Naive thymus-derived CD4-positive, alpha-beta T cell (primary cell): ENCODE measurements around the gene CRYL1. TPM values are rescaled to one million over a fixed set of nuclear protein-coding genes. Genes with fewer than 3 reads are reported as not detected.
A peak's percentile ranks its signal among the peaks of the same experiment; 100 is the strongest.

Experiments used
- ATAC-seq: fragments of 150-1000 bp; cut with Tn5 transposase; 2 replicates; pipeline ENCODE4 v1.10.0; 2021; ENCODE audit warnings: mild to moderate bottlenecking, moderate library complexity
- CTCF ChIA-PET: fragments of 350-600 bp; sonication (Branson Sonifier 250); formaldehyde crosslinking; loops from one replicate; lab custom pipeline; 2021; ENCODE audit warnings: antibody characterized with exemption; lab: Charles Lee
- POLR2A ChIA-PET: fragments of 350-600 bp; sonication (Branson Sonifier 250); formaldehyde crosslinking; loops from one replicate; lab custom pipeline; 2021; ENCODE audit warnings: antibody characterized with exemption, inconsistent platforms; lab: Charles Lee
- DNase-seq, 9 donors: peaks; one replicate each; pipeline versions ENCODE4 v3.0.0 to v3.0.0-alpha.2; 2020 to 2022; ENCODE audit warnings: mixed read lengths in 1 of 9
- H3K27ac ChIP-seq: one replicate; pipeline ENCODE4 v1.7.0; 2013; ENCODE audit warnings: mild to moderate bottlenecking, low read depth, low read length, moderate library complexity
- H3K27me3 ChIP-seq, 2 donors: one replicate each; pipeline ENCODE4 v1.7.0; 2013; ENCODE audit warnings: low read length in 2 of 2, mild to moderate bottlenecking in 2 of 2, moderate library complexity in 2 of 2; ENCODE audit not compliant: control insufficient read depth in 2 of 2, insufficient read depth in 2 of 2
- H3K36me3 ChIP-seq, 3 experiments: 1 replicate in 2 of 3; 2 replicates in 1 of 3; pipeline ENCODE4 v1.7.0; 2013; ENCODE audit warnings: low read length in 3 of 3, mild to moderate bottlenecking in 3 of 3, moderate library complexity in 1 of 3; ENCODE audit not compliant: insufficient read depth in 3 of 3, control insufficient read depth in 2 of 3
- H3K4me1 ChIP-seq, 2 donors: one replicate each; pipeline ENCODE4 v1.7.0; 2013; ENCODE audit warnings: low read length in 2 of 2, mild to moderate bottlenecking in 2 of 2, moderate library complexity in 1 of 2; ENCODE audit not compliant: control insufficient read depth in 2 of 2, insufficient read depth in 2 of 2
- H3K4me3 ChIP-seq: 2 replicates; pipeline ENCODE4 v1.7.0; 2013; ENCODE audit warnings: mild to moderate bottlenecking, low read length
- H3K9me3 ChIP-seq, 3 experiments: 1 replicate in 2 of 3; 2 replicates in 1 of 3; pipeline ENCODE4 v1.7.0; 2013; ENCODE audit warnings: low read length in 3 of 3; ENCODE audit not compliant: control insufficient read depth in 2 of 3
- H3K27ac Mint-ChIP-seq, 9 donors: one replicate each; pipeline ENCODE4 v1.8.0; 2020 to 2022; ENCODE audit warnings: mixed read lengths in 9 of 9, mild to moderate bottlenecking in 8 of 9, moderate library complexity in 5 of 9, inconsistent platforms in 2 of 9
- H3K27me3 Mint-ChIP-seq, 5 donors: one replicate each; pipeline ENCODE4 v1.8.0; 2021 to 2022; ENCODE audit warnings: mixed read lengths in 5 of 5, mild to moderate bottlenecking in 1 of 5
- H3K36me3 Mint-ChIP-seq, 5 donors: one replicate each; pipeline ENCODE4 v1.8.0; 2020 to 2022; ENCODE audit warnings: mixed read lengths in 5 of 5, mild to moderate bottlenecking in 3 of 5, inconsistent platforms in 1 of 5
- H3K4me1 Mint-ChIP-seq, 7 donors: one replicate each; pipeline ENCODE4 v1.8.0; 2020 to 2022; ENCODE audit warnings: mixed read lengths in 7 of 7, mild to moderate bottlenecking in 3 of 7, inconsistent platforms in 1 of 7
- H3K4me3 Mint-ChIP-seq, 10 donors: one replicate each; pipeline ENCODE4 v1.8.0; 2020 to 2022; ENCODE audit warnings: mild to moderate bottlenecking in 10 of 10, mixed read lengths in 10 of 10, moderate library complexity in 6 of 10, inconsistent platforms in 2 of 10
- H3K9me3 Mint-ChIP-seq, 11 donors: one replicate each; pipeline ENCODE4 v1.8.0; 2020 to 2022; ENCODE audit warnings: mixed read lengths in 11 of 11, mild to moderate bottlenecking in 4 of 11, inconsistent platforms in 1 of 11, moderate library complexity in 1 of 11
- intact Hi-C, 2 donors: fragments of 100-400 bp; cut with micrococcal nuclease; formaldehyde crosslinking; loops; one replicate each; pipeline ENCODE4 v1.15.1; 2023
- polyA plus RNA-seq, 2 donors: library from polyadenylated mRNA; unstranded; fragments of 300-500 nt; fragmentation: Illumina TruSeq; gene quantifications; one replicate each; pipeline ENCODE4 v1.2.3, GENCODE V29; 2021
- total RNA-seq, 6 experiments: library from RNA in 5 of 6; stranded (reverse) in 5 of 6; gene quantifications; 1 replicate in 5 of 6; 2 replicates in 1 of 6; pipeline ENCODE4 v1.2.3 and lab custom pipeline; 2021 to 2026

CRYL1 gene
- total and polyA plus RNA-seq, 7 experiments from 2014 or later, result 12.3 to 44.1 (median 18.4) TPM

DNA sequence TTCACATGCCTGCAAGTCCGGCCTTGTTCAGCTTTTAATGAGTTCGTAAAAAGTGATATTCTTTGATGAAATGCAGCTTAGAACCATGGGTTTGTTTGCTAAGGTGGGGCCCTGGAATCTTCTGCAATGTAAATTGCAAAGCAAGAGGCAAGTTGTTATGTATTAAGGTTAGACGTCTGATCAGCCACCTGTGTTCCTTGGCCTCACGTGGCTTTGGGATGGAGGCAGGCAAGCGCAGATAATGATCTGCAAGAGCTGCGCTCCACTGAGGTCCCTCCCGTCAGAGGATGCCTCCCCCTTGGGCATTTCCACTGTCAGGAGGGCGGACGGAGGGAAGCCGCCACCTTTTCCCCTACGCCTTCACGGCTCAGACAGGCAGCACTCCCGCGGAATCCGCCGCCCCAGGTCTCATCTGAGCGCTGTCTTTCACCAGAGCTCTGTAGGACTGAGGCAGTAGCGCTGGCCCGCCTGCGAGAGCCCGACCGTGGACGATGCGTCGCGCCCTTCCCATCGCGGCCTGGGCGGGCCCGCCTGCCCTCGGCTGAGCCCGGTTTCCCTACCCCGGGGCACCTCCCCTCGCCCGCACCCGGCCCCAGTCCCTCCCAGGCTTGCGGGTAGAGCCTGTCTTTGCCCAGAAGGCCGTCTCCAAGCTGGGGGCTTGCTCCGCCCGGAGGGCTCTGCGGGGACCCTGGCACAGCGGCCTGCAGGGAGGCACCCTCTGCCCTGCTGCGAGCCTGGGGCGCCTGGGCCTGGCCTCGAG, 110.9 kb downstream of the CRYL1 start:
- ChIA-PET POLR2A (no interaction called here), CTCF (interaction anchor here (0.8 kb wide), 1 partner anchor 80 kb away, joined by 3 read pairs; no protein-coding TSS in a partner anchor)
- Histone ChIP-seq H3K36me3 (no peaks in the 10 kb centered on the region), H3K4me3 (no peak overlapping the region), H3K9me3 (no peaks in the 10 kb centered on the region), H3K4me1 (peaks cover 19 to 27% of the 10 kb centered on the region in 2 donors), H3K27ac (no peak overlapping the region), H3K27me3 (no peaks in the 10 kb centered on the region)
- DNase-seq (no peak), ATAC-seq (no peak)
- H3K27me3 Mint-ChIP-seq, result no peaks in the 10 kb centered on the region
- peaks cover 0 to 50% (median 21%) of the 10 kb centered on the region in 5 donors for H3K36me3 Mint-ChIP-seq
- intact Hi-C loops, result loop anchor here (5.0 to 10.0 kb wide), 2 partner anchors 63 to 220 kb away; partner anchors contain the start of gene GJB2 (in 1 of the 2)
- peaks cover 0 to 19% (median 1%) of the 10 kb centered on the region in 11 donors for H3K9me3 Mint-ChIP-seq
- H3K4me3 Mint-ChIP-seq, result no peak overlapping the region
- peaks cover 20 to 46% (median 40%) of the 10 kb centered on the region in 7 donors for H3K4me1 Mint-ChIP-seq
- H3K27ac Mint-ChIP-seq, result no peak overlapping the region

DNA sequence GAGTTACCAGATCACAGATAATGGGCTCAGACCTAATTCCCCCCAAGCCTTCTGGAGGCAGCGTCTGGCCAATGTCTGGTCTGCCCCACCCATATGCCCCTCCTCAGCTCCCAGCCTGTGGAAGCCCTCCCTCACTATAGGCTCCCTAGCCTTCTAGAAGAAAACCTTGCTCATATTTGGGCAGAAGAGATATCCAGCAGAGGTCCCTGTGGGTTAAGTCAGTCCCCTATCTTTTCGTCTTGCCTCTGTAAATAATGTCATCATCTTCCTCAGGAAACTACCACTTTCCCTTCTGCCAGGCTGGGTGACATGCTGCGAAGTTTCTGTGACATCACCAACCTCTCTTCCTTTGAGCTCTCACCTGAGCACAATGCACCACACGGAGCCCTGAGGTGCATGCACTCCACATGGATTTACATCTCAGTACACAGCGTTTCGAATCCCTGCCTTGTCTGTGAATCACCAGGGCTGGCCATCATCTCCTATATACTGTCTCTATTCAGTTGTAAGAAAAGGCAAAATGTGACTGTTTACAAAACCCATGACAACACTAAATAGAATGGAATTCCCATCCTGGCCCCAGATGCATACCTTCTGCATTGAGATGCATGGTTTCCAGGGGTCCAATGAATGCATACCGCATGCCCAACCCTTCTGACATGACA, 112.8 kb downstream of the CRYL1 start:
- no peak overlapping the region for H3K4me3 ChIP-seq
- peaks cover 0 to 6% (median 0%) of the 10 kb centered on the region in 11 donors for H3K9me3 Mint-ChIP-seq
- ChIA-PET CTCF (interaction anchor here (0.7 kb wide), 1 partner anchor 552 kb away, joined by 3 read pairs; no protein-coding TSS in a partner anchor), POLR2A (no interaction called here)
- no peaks in the 10 kb centered on the region for H3K27me3 Mint-ChIP-seq
- DNase-seq (peak in 1 of 9 donors; percentile 14), ATAC-seq (peak; percentile 37)
- no peak overlapping the region for H3K27ac ChIP-seq
- H3K36me3 ChIP-seq, result no peaks in the 10 kb centered on the region
- peaks cover 0 to 38% (median 8%) of the 10 kb centered on the region in 5 donors for H3K36me3 Mint-ChIP-seq
- intact Hi-C loops, result loop anchor here (1.0 to 10.0 kb wide), 3 partner anchors 7 to 218 kb away; partner anchors contain the start of gene GJB2 (in 1 of the 2)
- no peaks in the 10 kb centered on the region for H3K9me3 ChIP-seq
- peak overlapping the region in 6 of 9 donors; percentile 17 to 84 (median 76) for H3K27ac Mint-ChIP-seq
- peaks cover 13 to 25% of the 10 kb centered on the region in 2 donors for H3K4me1 ChIP-seq
- peak overlapping the region in 6 of 10 donors; percentile 1 to 75 (median 22) for H3K4me3 Mint-ChIP-seq
- H3K4me1 Mint-ChIP-seq, result peaks cover 11 to 31% (median 29%) of the 10 kb centered on the region in 7 donors
- H3K27me3 ChIP-seq, result no peaks in the 10 kb centered on the region

- Histone ChIP-seq H3K9me3 (no peaks in the 10 kb centered on the region), H3K4me1 (peaks cover 13 to 25% of the 10 kb centered on the region in 2 donors), H3K36me3 (no peaks in the 10 kb centered on the region), H3K27me3 (no peaks in the 10 kb centered on the region), H3K27ac (no peak overlapping the region), H3K4me3 (no peak overlapping the region)
- peak overlapping the region; percentile 37 to 80 (median 64) for H3K4me3 Mint-ChIP-seq
- peak overlapping the region; percentile 78 to 93 (median 84) for H3K27ac Mint-ChIP-seq
- H3K9me3 Mint-ChIP-seq, result peaks cover 0 to 6% (median 0%) of the 10 kb centered on the region in 11 donors
- H3K36me3 Mint-ChIP-seq, result peaks cover 0 to 33% (median 7%) of the 10 kb centered on the region in 5 donors
- peak in 7 of 9 donors; percentile 16 to 52 (median 45) for DNase-seq
- peaks cover 11 to 34% (median 29%) of the 10 kb centered on the region in 7 donors for H3K4me1 Mint-ChIP-seq
- ChIA-PET CTCF (no interaction called here), POLR2A (interaction anchor here (0.6 to 0.9 kb wide), 3 partner anchors 64 to 525 kb away, joined by 3 to 4 read pairs (median 4); no protein-coding TSS in a partner anchor)
- peak; percentile 89 for ATAC-seq
- intact Hi-C loops, result loop anchor here (1.0 to 10.0 kb wide), 3 partner anchors 9 to 217 kb away; partner anchors contain the start of gene GJB2 (in 1 of the 2)
- H3K27me3 Mint-ChIP-seq, result no peaks in the 10 kb centered on the region
Observed at GRCh38 chr13:20411638-20412342, 113.9 kb downstream of the CRYL1 start.

- H3K9me3 ChIP-seq, result no peaks in the 10 kb centered on the region
- peaks cover 0 to 2% (median 0%) of the 10 kb centered on the region in 11 donors for H3K9me3 Mint-ChIP-seq
- intact Hi-C loops, result loop anchor here (5.0 to 10.0 kb wide), 2 partner anchors 67 to 216 kb away; partner anchors contain the start of gene GJB2 (in 1 of the 2)
- H3K27ac ChIP-seq, result no peak overlapping the region
- peak overlapping the region in 5 of 9 donors; percentile 41 to 90 (median 79) for H3K27ac Mint-ChIP-seq
- no peaks in the 10 kb centered on the region for H3K27me3 Mint-ChIP-seq
- POLR2A ChIA-PET, result no interaction called here
- H3K4me3 ChIP-seq, result no peak overlapping the region
- peaks cover 13 to 25% of the 10 kb centered on the region in 2 donors for H3K4me1 ChIP-seq
- ATAC-seq (no peak), DNase-seq (no peak)
- peaks cover 0 to 28% (median 13%) of the 10 kb centered on the region in 5 donors for H3K36me3 Mint-ChIP-seq
- peak overlapping the region in 2 of 10 donors; percentile 4 to 41 for H3K4me3 Mint-ChIP-seq
- CTCF ChIA-PET, result no interaction called here
- no peaks in the 10 kb centered on the region for H3K27me3 ChIP-seq
- H3K4me1 Mint-ChIP-seq, result peaks cover 12 to 34% (median 28%) of the 10 kb centered on the region in 7 donors
- H3K36me3 ChIP-seq, result no peaks in the 10 kb centered on the region
Observed at GRCh38 chr13:20410726-20411125, 114.9 kb downstream of the CRYL1 start.

- Histone ChIP-seq H3K9me3 (no peaks in the 10 kb centered on the region), H3K27ac (no peak overlapping the region), H3K27me3 (no peaks in the 10 kb centered on the region), H3K36me3 (no peaks in the 10 kb centered on the region), H3K4me3 (no peak overlapping the region), H3K4me1 (peaks cover 13 to 25% of the 10 kb centered on the region in 2 donors)
- POLR2A ChIA-PET, result no interaction called here
- CTCF ChIA-PET, result no interaction called here
- Mint-ChIP-seq H3K27me3 (no peaks in the 10 kb centered on the region), H3K27ac (no peak overlapping the region), H3K4me3 (no peak overlapping the region), H3K4me1 (peaks cover 12 to 34% (median 28%) of the 10 kb centered on the region in 7 donors), H3K9me3 (peaks cover 0 to 2% (median 0%) of the 10 kb centered on the region in 11 donors), H3K36me3 (peaks cover 0 to 35% (median 25%) of the 10 kb centered on the region in 5 donors)
- no peak for DNase-seq
- ATAC-seq, result no peak
- intact Hi-C loops, result no loop called here
Observed at GRCh38 chr13:20408181-20408580, 117.5 kb downstream of the CRYL1 start.

- Mint-ChIP-seq H3K27ac (no peak overlapping the region), H3K36me3 (peaks cover 0 to 36% (median 23%) of the 10 kb centered on the region in 5 donors), H3K27me3 (no peaks in the 10 kb centered on the region), H3K9me3 (peaks cover 0 to 2% (median 0%) of the 10 kb centered on the region in 11 donors), H3K4me3 (no peak overlapping the region), H3K4me1 (peaks cover 12 to 34% (median 24%) of the 10 kb centered on the region in 7 donors)
- ATAC-seq, result no peak
- H3K4me1 ChIP-seq, result peaks cover 13 to 23% of the 10 kb centered on the region in 2 donors
- no peaks in the 10 kb centered on the region for H3K9me3 ChIP-seq
- no peak overlapping the region for H3K27ac ChIP-seq
- H3K27me3 ChIP-seq, result no peaks in the 10 kb centered on the region
- ChIA-PET CTCF (no interaction called here), POLR2A (no interaction called here)
- DNase-seq, result no peak
- intact Hi-C loops, result no loop called here
- H3K36me3 ChIP-seq, result no peaks in the 10 kb centered on the region
- no peak overlapping the region for H3K4me3 ChIP-seq
Observed at GRCh38 chr13:20407759-20408158, 117.9 kb downstream of the CRYL1 start.
